ENCODE measurements around the gene HES3.

- TF ChIP-seq CTCF (IDR thresholded peaks at IDR 0.05) (no peak), ZFX (IDR thresholded peaks at IDR 0.05; ENCODE audit: borderline replicate concordance) (no peak)
These were observed 10.7 kb downstream of the HES3 start for GRCh38 chr1:6254691-6255090.
